Neural progenitor cell (in vitro differentiated cells): ENCODE measurements around the gene MAGI2. TPM values are rescaled to one million over a fixed set of nuclear protein-coding genes. Genes with fewer than 3 reads are reported as not detected.

ENCODE experiments used
- DNase-seq: peaks from one replicate; pipeline ENCODE4 v3.0.0-alpha.2; 2016; ENCODE audit warnings: low spot score
- H2AFZ ChIP-seq: fragments of 200-600 bp; sonication (generic); replicated peaks from 2 replicates; pipeline ENCODE4 v1.6.1; 2016; ENCODE audit warnings: antibody characterized with exemption
- H3F3A ChIP-seq: fragments of 200-600 bp; sonication (generic); 2 replicates; pipeline ENCODE4 v1.6.1; 2016; ENCODE audit warnings: antibody characterized with exemption, low read depth
- H3K27ac ChIP-seq: fragments of 200-600 bp; sonication (generic); 2 replicates; pipeline ENCODE4 v1.5.1; 2016; ENCODE audit warnings: mild to moderate bottlenecking
- H3K27me3 ChIP-seq: fragments of 200-600 bp; sonication (generic); 2 replicates; pipeline ENCODE4 v1.6.1; 2016; ENCODE audit warnings: mild to moderate bottlenecking, moderate library complexity
- H3K36me3 ChIP-seq: fragments of 200-600 bp; sonication (generic); 2 replicates; pipeline ENCODE4 v1.5.1; 2016
- H3K4me1 ChIP-seq: fragments of 200-600 bp; sonication (generic); 2 replicates; pipeline ENCODE4 v1.6.1; 2016; ENCODE audit warnings: mixed run types
- H3K4me2 ChIP-seq: fragments of 200-600 bp; sonication (generic); 2 replicates; pipeline ENCODE4 v1.6.1; 2016
- H3K4me3 ChIP-seq: fragments of 200-600 bp; sonication (generic); 2 replicates; pipeline ENCODE4 v1.5.1; 2016
- H3K79me2 ChIP-seq: fragments of 200-600 bp; sonication (generic); 2 replicates; pipeline ENCODE4 v1.6.1; 2016; ENCODE audit warnings: low read depth
- H3K9ac ChIP-seq: fragments of 200-600 bp; sonication (generic); 2 replicates; pipeline ENCODE4 v1.6.1; 2016
- H3K9me3 ChIP-seq: fragments of 200-600 bp; sonication (generic); 2 replicates; pipeline ENCODE4 v1.5.1; 2016; ENCODE audit warnings: low read depth
- H4K20me1 ChIP-seq: fragments of 200-600 bp; sonication (generic); 2 replicates; pipeline ENCODE4 v1.6.1; 2016; ENCODE audit warnings: low read depth
- H3K27ac Mint-ChIP-seq: 3 replicates; pipeline ENCODE4 v1.8.0; 2021; ENCODE audit warnings: mixed read lengths
- H3K27me3 Mint-ChIP-seq: 2 replicates; pipeline ENCODE4 v1.8.0; 2022; ENCODE audit warnings: low read depth, mild to moderate bottlenecking, inconsistent platforms, moderate library complexity, mixed read lengths; ENCODE audit not compliant: insufficient read depth
- H3K36me3 Mint-ChIP-seq: 3 replicates; pipeline ENCODE4 v1.8.0; 2021; ENCODE audit warnings: mixed read lengths
- H3K4me1 Mint-ChIP-seq: 3 replicates; pipeline ENCODE4 v1.8.0; 2021; ENCODE audit warnings: mixed read lengths
- H3K4me3 Mint-ChIP-seq: 3 replicates; pipeline ENCODE4 v1.8.0; 2021; ENCODE audit warnings: mild to moderate bottlenecking, moderate library complexity, mixed read lengths
- H3K9me3 Mint-ChIP-seq: 3 replicates; pipeline ENCODE4 v1.8.0; 2020; ENCODE audit warnings: mixed read lengths
- CTCF ChIP-seq: fragments of 200-600 bp; sonication (generic); IDR thresholded peaks from 2 replicates; pipeline ENCODE4 v1.5.1; 2017; ENCODE audit warnings: antibody characterized with exemption, mild to moderate bottlenecking
- EZH2 ChIP-seq: fragments of 200-600 bp; sonication (generic); IDR thresholded peaks from 2 replicates; pipeline ENCODE4 v1.6.1; 2017; ENCODE audit warnings: antibody characterized with exemption, mild to moderate bottlenecking, moderate library complexity
- EZH2phosphoT487 ChIP-seq: fragments of 200-600 bp; sonication (generic); IDR thresholded peaks from 2 replicates; pipeline ENCODE4 v1.6.1; 2017; ENCODE audit warnings: antibody characterized with exemption
- total RNA-seq: library from RNA; depleted of rRNA; stranded (reverse); fragments of >200 nt; gene quantifications from 2 replicates; pipeline ENCODE4 v1.2.3, GENCODE V29; 2015; ENCODE audit warnings: low replicate concordance

The MAGI2 gene
- total RNA-seq, 1 donor from 2014 or later: 5.8 TPM

- Histone ChIP-seq H3F3A (no peaks in the 10 kb centered on the region), H3K4me1 (no peaks in the 10 kb centered on the region), H3K9me3 (no peaks in the 10 kb centered on the region), H3K4me2 (no peak overlapping the region), H4K20me1 (no peaks in the 10 kb centered on the region), H3K4me3 (no peak overlapping the region), H3K27ac (no peak overlapping the region), H3K36me3 (no peaks in the 10 kb centered on the region), H2AFZ (no peak overlapping the region), H3K27me3 (no peaks in the 10 kb centered on the region), H3K79me2 (no peaks in the 10 kb centered on the region), H3K9ac (no peak overlapping the region)
- Mint-ChIP-seq H3K27me3 (no peaks in the 10 kb centered on the region), H3K4me3 (no peak overlapping the region), H3K4me1 (no peaks in the 10 kb centered on the region), H3K9me3 (peaks cover 15% of the 10 kb centered on the region), H3K27ac (no peak overlapping the region), H3K36me3 (peaks cover 4% of the 10 kb centered on the region)
- TF ChIP-seq EZH2phosphoT487: no peak
- TF ChIP-seq EZH2: no peak
- TF ChIP-seq CTCF: no peak
- DNase-seq: no peak
Measured at GRCh38 chr7:78535655-78536054, 917.8 kb downstream of the MAGI2 start.

GRCh38 chr7:78530351-78530750, 923.1 kb downstream of the MAGI2 start:
- no peak overlapping the region for H3K4me3 ChIP-seq
- H3K4me1 Mint-ChIP-seq: no peaks in the 10 kb centered on the region
- DNase-seq: no peak

GRCh38 chr7:78529392-78529791, 924.1 kb downstream of the MAGI2 start:
- Histone ChIP-seq H3K36me3 (no peaks in the 10 kb centered on the region), H3K79me2 (no peaks in the 10 kb centered on the region), H2AFZ (no peak overlapping the region), H3K4me1 (no peaks in the 10 kb centered on the region), H4K20me1 (no peaks in the 10 kb centered on the region), H3K27ac (no peak overlapping the region), H3F3A (no peaks in the 10 kb centered on the region), H3K4me3 (no peak overlapping the region), H3K4me2 (no peak overlapping the region), H3K9me3 (no peaks in the 10 kb centered on the region), H3K9ac (no peak overlapping the region), H3K27me3 (no peaks in the 10 kb centered on the region)
- Mint-ChIP-seq H3K4me1 (no peaks in the 10 kb centered on the region), H3K36me3 (no peaks in the 10 kb centered on the region), H3K27me3 (peaks cover 2% of the 10 kb centered on the region), H3K4me3 (no peak overlapping the region), H3K27ac (no peak overlapping the region), H3K9me3 (no peaks in the 10 kb centered on the region)
- TF ChIP-seq EZH2phosphoT487: no peak
- no peak for TF ChIP-seq CTCF
- no peak for TF ChIP-seq EZH2
- no peak for DNase-seq

More at GRCh38 chr7:78530351-78530750, 923.1 kb downstream of the MAGI2 start:
- Histone ChIP-seq H3F3A (no peaks in the 10 kb centered on the region), H3K4me1 (no peaks in the 10 kb centered on the region), H3K9me3 (no peaks in the 10 kb centered on the region), H3K79me2 (no peaks in the 10 kb centered on the region), H4K20me1 (no peaks in the 10 kb centered on the region), H3K4me2 (no peak overlapping the region), H3K9ac (no peak overlapping the region), H3K36me3 (no peaks in the 10 kb centered on the region), H2AFZ (no peak overlapping the region), H3K27me3 (no peaks in the 10 kb centered on the region), H3K27ac (no peak overlapping the region)
- TF ChIP-seq EZH2 (no peak), CTCF (no peak), EZH2phosphoT487 (no peak)
- no peak overlapping the region for H3K4me3 Mint-ChIP-seq
- peaks cover 2% of the 10 kb centered on the region for H3K27me3 Mint-ChIP-seq
- H3K9me3 Mint-ChIP-seq: no peaks in the 10 kb centered on the region
- no peak overlapping the region for H3K27ac Mint-ChIP-seq
- H3K36me3 Mint-ChIP-seq: no peaks in the 10 kb centered on the region
